Activated CD8-positive, alpha-beta T cell treated with anti-CD3 and anti-CD28 coated beads, Interleukin-2, amount 10 ng/mL, durations not matched to agents 7 days and 5 days (primary cell): Measurements from ENCODE around the gene SH3PXD2A. TPM values are rescaled to one million over a fixed set of nuclear protein-coding genes. Genes with fewer than 3 reads are reported as not detected.

ENCODE experiments used
- ATAC-seq: fragments of 150-1000 bp; cut with Tn5 transposase; one replicate; pipeline ENCODE4 v1.10.0; 2021; ENCODE audit warnings: moderate library complexity
- CTCF ChIA-PET: fragments of 350-600 bp; sonication (Branson Sonifier 250); formaldehyde crosslinking; loops from one replicate; lab custom pipeline; 2021; ENCODE audit warnings: antibody characterized with exemption; lab: Charles Lee
- POLR2A ChIA-PET: fragments of 350-600 bp; sonication (Branson Sonifier 250); formaldehyde crosslinking; loops from one replicate; lab custom pipeline; 2021; ENCODE audit warnings: antibody characterized with exemption; lab: Charles Lee
- DNase-seq: peaks from one replicate; pipeline ENCODE4 v3.0.0-alpha.2; 2020
- H3K27ac Mint-ChIP-seq: one replicate; pipeline ENCODE4 v1.8.0; 2021; ENCODE audit warnings: mild to moderate bottlenecking, mixed read lengths
- H3K27me3 Mint-ChIP-seq: one replicate; pipeline ENCODE4 v1.8.0; 2021; ENCODE audit warnings: low read depth, mixed read lengths
- H3K36me3 Mint-ChIP-seq: one replicate; pipeline ENCODE4 v1.8.0; 2021; ENCODE audit warnings: low read depth, mixed read lengths
- H3K4me1 Mint-ChIP-seq: one replicate; pipeline ENCODE4 v1.8.0; 2021; ENCODE audit warnings: low read depth, mixed read lengths
- H3K4me3 Mint-ChIP-seq: one replicate; pipeline ENCODE4 v1.8.0; 2021; ENCODE audit warnings: mild to moderate bottlenecking, mixed read lengths
- H3K9me3 Mint-ChIP-seq: one replicate; pipeline ENCODE4 v1.8.0; 2022; ENCODE audit warnings: mixed read lengths; ENCODE audit not compliant: insufficient read depth
- total RNA-seq, 2 experiments: library from RNA; stranded (reverse); gene quantifications; one replicate each; pipeline ENCODE4 v1.2.3, GENCODE V29; 2021

Gene SH3PXD2A
- total RNA-seq, 2 experiments from 2014 or later: 8.5 to 9.4 TPM

GRCh38 chr10:103660364-103661197 is 194.8 kb downstream of the SH3PXD2A start:
- Mint-ChIP-seq H3K4me3 (peak overlapping the region; percentile 89), H3K4me1 (peaks cover 19% of the 10 kb centered on the region), H3K27ac (peak overlapping the region; percentile 89), H3K27me3 (no peaks in the 10 kb centered on the region), H3K36me3 (peaks cover 28% of the 10 kb centered on the region), H3K9me3 (peaks cover 8% of the 10 kb centered on the region)
- DNase-seq (peak; percentile 32), ATAC-seq (peak; percentile 5)
- CTCF ChIA-PET: interaction anchor here (0.7 to 4.9 kb wide), 6 partner anchors 15 to 227 kb away, joined by 3 to 36 read pairs (median 5); no protein-coding TSS in a partner anchor
- POLR2A ChIA-PET: interaction anchor here (0.6 to 2.4 kb wide), 4 partner anchors 18 to 25 kb away, joined by 3 to 6 read pairs (median 4); no protein-coding TSS in a partner anchor

- peak overlapping the region; percentile 89 for H3K4me3 Mint-ChIP-seq
- peaks cover 19% of the 10 kb centered on the region for H3K4me1 Mint-ChIP-seq
- DNase-seq: peak; percentile 81
- CTCF ChIA-PET: interaction anchor here (0.7 to 4.9 kb wide), 6 partner anchors 15 to 228 kb away, joined by 3 to 36 read pairs (median 5); no protein-coding TSS in a partner anchor
- ATAC-seq: peak; percentile 93
- peaks cover 28% of the 10 kb centered on the region for H3K36me3 Mint-ChIP-seq
- H3K27ac Mint-ChIP-seq: peak overlapping the region; percentile 89
- POLR2A ChIA-PET: interaction anchor here (1.0 to 2.4 kb wide), 2 partner anchors 18 to 20 kb away, joined by 3 to 6 read pairs; no protein-coding TSS in a partner anchor
- H3K9me3 Mint-ChIP-seq: peaks cover 8% of the 10 kb centered on the region
- no peaks in the 10 kb centered on the region for H3K27me3 Mint-ChIP-seq
These were observed 195.6 kb downstream of the SH3PXD2A start for GRCh38 chr10:103659674-103660363.

GRCh38 chr10:103658049-103658577 is 197.3 kb downstream of the SH3PXD2A start:
- CTCF ChIA-PET: interaction anchor here (4.9 kb wide), 1 partner anchor 27 kb away, joined by 36 read pairs; no protein-coding TSS in a partner anchor
- no peak overlapping the region for H3K27ac Mint-ChIP-seq
- POLR2A ChIA-PET: no interaction called here

GRCh38 chr10:103657061-103657591 is 198.2 kb downstream of the SH3PXD2A start:
- Mint-ChIP-seq H3K36me3 (peaks cover 28% of the 10 kb centered on the region), H3K27me3 (no peaks in the 10 kb centered on the region), H3K4me3 (no peak overlapping the region), H3K4me1 (peaks cover 19% of the 10 kb centered on the region), H3K9me3 (peaks cover 8% of the 10 kb centered on the region), H3K27ac (no peak overlapping the region)
- no peak for ATAC-seq
- POLR2A ChIA-PET: no interaction called here
- no peak for DNase-seq
- CTCF ChIA-PET: interaction anchor here (1.6 to 4.9 kb wide), 2 partner anchors 28 to 51 kb away, joined by 5 to 36 read pairs; no protein-coding TSS in a partner anchor

More at GRCh38 chr10:103658049-103658577, 197.3 kb downstream of the SH3PXD2A start:
- no peaks in the 10 kb centered on the region for H3K27me3 Mint-ChIP-seq
- H3K4me3 Mint-ChIP-seq: no peak overlapping the region
- peaks cover 8% of the 10 kb centered on the region for H3K9me3 Mint-ChIP-seq
- peaks cover 28% of the 10 kb centered on the region for H3K36me3 Mint-ChIP-seq
- ATAC-seq (no peak), DNase-seq (no peak)
- peaks cover 19% of the 10 kb centered on the region for H3K4me1 Mint-ChIP-seq

GRCh38 chr10:103654925-103655324 is 200.5 kb downstream of the SH3PXD2A start:
- ATAC-seq: no peak
- H3K27ac Mint-ChIP-seq: no peak overlapping the region
- H3K4me1 Mint-ChIP-seq: peaks cover 16% of the 10 kb centered on the region
- POLR2A ChIA-PET: no interaction called here
- H3K9me3 Mint-ChIP-seq: peaks cover 8% of the 10 kb centered on the region
- no peak for DNase-seq
- CTCF ChIA-PET: no interaction called here
- H3K4me3 Mint-ChIP-seq: no peak overlapping the region
- no peaks in the 10 kb centered on the region for H3K27me3 Mint-ChIP-seq
- H3K36me3 Mint-ChIP-seq: peaks cover 24% of the 10 kb centered on the region

GRCh38 chr10:103653581-103654037 is 201.8 kb downstream of the SH3PXD2A start:
- POLR2A ChIA-PET: no interaction called here
- Mint-ChIP-seq H3K4me1 (peaks cover 4% of the 10 kb centered on the region), H3K4me3 (no peak overlapping the region), H3K36me3 (peaks cover 19% of the 10 kb centered on the region), H3K9me3 (peaks cover 8% of the 10 kb centered on the region), H3K27ac (no peak overlapping the region), H3K27me3 (no peaks in the 10 kb centered on the region)
- ATAC-seq (no peak), DNase-seq (no peak)
- CTCF ChIA-PET: interaction anchor here (0.6 kb wide), 1 partner anchor 960 kb away, joined by 3 read pairs; no protein-coding TSS in a partner anchor

GRCh38 chr10:103652599-103653281 is 202.6 kb downstream of the SH3PXD2A start:
- ATAC-seq: no peak
- POLR2A ChIA-PET: no interaction called here
- peaks cover 13% of the 10 kb centered on the region for H3K36me3 Mint-ChIP-seq
- peaks cover 5% of the 10 kb centered on the region for H3K9me3 Mint-ChIP-seq
- H3K27ac Mint-ChIP-seq: no peak overlapping the region
- H3K4me1 Mint-ChIP-seq: no peaks in the 10 kb centered on the region
- no peak for DNase-seq
- no peaks in the 10 kb centered on the region for H3K27me3 Mint-ChIP-seq
- CTCF ChIA-PET: no interaction called here
- H3K4me3 Mint-ChIP-seq: no peak overlapping the region

GRCh38 chr10:103651783-103652476 is 203.4 kb downstream of the SH3PXD2A start:
- H3K36me3 Mint-ChIP-seq: peaks cover 5% of the 10 kb centered on the region
- H3K4me3 Mint-ChIP-seq: no peak overlapping the region
- ChIA-PET POLR2A (no interaction called here), CTCF (interaction anchor here (1.4 kb wide), 1 partner anchor 34 kb away, joined by 6 read pairs; no protein-coding TSS in a partner anchor)
- no peaks in the 10 kb centered on the region for H3K27me3 Mint-ChIP-seq
- no peaks in the 10 kb centered on the region for H3K9me3 Mint-ChIP-seq
- no peaks in the 10 kb centered on the region for H3K4me1 Mint-ChIP-seq
- no peak overlapping the region for H3K27ac Mint-ChIP-seq
- DNase-seq (no peak), ATAC-seq (no peak)

GRCh38 chr10:103651333-103651732 is 204.0 kb downstream of the SH3PXD2A start:
- CTCF ChIA-PET: interaction anchor here (1.4 kb wide), 1 partner anchor 35 kb away, joined by 6 read pairs; no protein-coding TSS in a partner anchor
- Mint-ChIP-seq H3K27ac (no peak overlapping the region), H3K4me3 (no peak overlapping the region), H3K4me1 (no peaks in the 10 kb centered on the region), H3K36me3 (peaks cover 2% of the 10 kb centered on the region), H3K9me3 (no peaks in the 10 kb centered on the region), H3K27me3 (no peaks in the 10 kb centered on the region)
- POLR2A ChIA-PET: no interaction called here
- DNase-seq: no peak
- no peak for ATAC-seq

- DNase-seq (no peak), ATAC-seq (no peak)
- CTCF ChIA-PET: interaction anchor here (1.1 to 2.3 kb wide), 2 partner anchors 36 to 164 kb away, joined by 3 to 9 read pairs; no protein-coding TSS in a partner anchor
- Mint-ChIP-seq H3K4me3 (no peak overlapping the region), H3K9me3 (no peaks in the 10 kb centered on the region), H3K4me1 (no peaks in the 10 kb centered on the region), H3K36me3 (no peaks in the 10 kb centered on the region), H3K27ac (no peak overlapping the region), H3K27me3 (no peaks in the 10 kb centered on the region)
- POLR2A ChIA-PET: interaction anchor here (0.6 kb wide), 1 partner anchor 27 kb away, joined by 3 read pairs; no protein-coding TSS in a partner anchor
These were observed 205.5 kb downstream of the SH3PXD2A start for GRCh38 chr10:103649654-103650423.
